HEK293T (cell line): ENCODE data around the gene ASIC5.

Experiments used
- CTCF ChIA-PET: fragments of 350-600 bp; formaldehyde crosslinking; extraction: SDS; loops from one replicate; lab custom pipeline; 2021; ENCODE audit warnings: antibody characterized with exemption, inconsistent platforms; lab: Yijun Ruan, JAX
- POLR2A ChIA-PET: fragments of 350-600 bp; formaldehyde crosslinking; extraction: SDS; loops from one replicate; lab custom pipeline; 2020; ENCODE audit warnings: antibody characterized with exemption, inconsistent platforms; lab: Yijun Ruan, JAX
- DNase-seq: peaks from one replicate; pipeline ENCODE4 v3.0.0; 2012; ENCODE audit warnings: mixed read lengths; ENCODE audit errors: extremely low spot score
- ARNT ChIP-seq: fragments of 450-650 bp; IDR thresholded peaks from 2 replicates; pipeline ENCODE4 v1.6.1; 2017; ENCODE audit warnings: mild to moderate bottlenecking
- BHLHE40 ChIP-seq: fragments of 450-650 bp; IDR thresholded peaks from 2 replicates; pipeline ENCODE4 v1.6.1; 2016; ENCODE audit warnings: mild to moderate bottlenecking, moderate library complexity, borderline replicate concordance
- CTBP1 ChIP-seq: fragments of 450-650 bp; IDR thresholded peaks from 2 replicates; pipeline ENCODE4 v1.6.1; 2016; ENCODE audit warnings: borderline replicate concordance
- ELF4 ChIP-seq: fragments of 450-650 bp; IDR thresholded peaks from 2 replicates; pipeline ENCODE4 v1.6.1; 2017; ENCODE audit warnings: antibody characterized with exemption
- FOXA1 ChIP-seq: fragments of 450-650 bp; IDR thresholded peaks from 2 replicates; pipeline ENCODE4 v1.6.1; 2016; ENCODE audit warnings: mild to moderate bottlenecking
- FOXK2 ChIP-seq: fragments of 450-650 bp; IDR thresholded peaks from 2 replicates; pipeline ENCODE4 v1.6.1; 2016; ENCODE audit warnings: mild to moderate bottlenecking
- FOXM1 ChIP-seq: fragments of 450-650 bp; IDR thresholded peaks from 2 replicates; pipeline ENCODE4 v1.6.1; 2017; ENCODE audit warnings: mild to moderate bottlenecking, borderline replicate concordance
- HDGF ChIP-seq: fragments of 450-650 bp; IDR thresholded peaks from 2 replicates; pipeline ENCODE4 v1.6.1; 2017; ENCODE audit warnings: antibody characterized with exemption, borderline replicate concordance
- L3MBTL2 ChIP-seq: fragments of 450-650 bp; conservative IDR thresholded peaks from 2 replicates; pipeline ENCODE4 v1.6.1; 2016; ENCODE audit warnings: mild to moderate bottlenecking
- LEF1 ChIP-seq: fragments of 450-650 bp; IDR thresholded peaks from 2 replicates; pipeline ENCODE4 v1.6.1; 2017; ENCODE audit warnings: mild to moderate bottlenecking, borderline replicate concordance
- NFRKB ChIP-seq: fragments of 450-650 bp; IDR thresholded peaks from 2 replicates; pipeline ENCODE4 v1.6.1; 2016; ENCODE audit warnings: mild to moderate bottlenecking, moderate library complexity
- PKNOX1 ChIP-seq: fragments of 450-650 bp; IDR thresholded peaks from 2 replicates; pipeline ENCODE4 v1.6.1; 2016
- SP1 ChIP-seq: fragments of 450-650 bp; IDR thresholded peaks from 2 replicates; pipeline ENCODE4 v1.6.1; 2017
- SUZ12 ChIP-seq: fragments of 450-650 bp; IDR thresholded peaks from 2 replicates; pipeline ENCODE4 v1.6.1; 2016; ENCODE audit warnings: mild to moderate bottlenecking
- TARDBP ChIP-seq: fragments of 450-650 bp; IDR thresholded peaks from 2 replicates; pipeline ENCODE4 v1.6.1; 2016
- ZNF384 ChIP-seq: fragments of 450-650 bp; IDR thresholded peaks from 2 replicates; pipeline ENCODE4 v1.6.1; 2016

ASIC5 gene

GRCh38 chr4:155842080-155842479 is 24.0 kb downstream of the ASIC5 start:
- TF ChIP-seq SUZ12 (no peak), ARNT (no peak), FOXK2 (no peak), BHLHE40 (no peak), ZNF384 (no peak), ELF4 (no peak), FOXA1 (no peak), CTBP1 (no peak), HDGF (no peak), TARDBP (no peak), PKNOX1 (no peak), SP1 (no peak), LEF1 (no peak), NFRKB (no peak), FOXM1 (no peak), L3MBTL2 (no peak)
- ChIA-PET CTCF (no interaction called here), POLR2A (no interaction called here)

GRCh38 chr4:155837203-155837796 is 28.8 kb downstream of the ASIC5 start:
- no peak for DNase-seq
- ChIA-PET POLR2A (no interaction called here), CTCF (no interaction called here)
- TF ChIP-seq TARDBP, result no peak
- no peak for TF ChIP-seq FOXK2

More at GRCh38 chr4:155842080-155842479, 24.0 kb downstream of the ASIC5 start:
- DNase-seq, result no peak

GRCh38 chr4:155832664-155833063 is 33.4 kb downstream of the ASIC5 start:
- CTCF ChIA-PET, result no interaction called here
- TF ChIP-seq SP1 (no peak), FOXA1 (no peak), ZNF384 (no peak), SUZ12 (no peak), HDGF (no peak), FOXK2 (no peak), BHLHE40 (no peak), TARDBP (no peak), L3MBTL2 (no peak), LEF1 (no peak), ELF4 (no peak), PKNOX1 (no peak)
- POLR2A ChIA-PET, result no interaction called here
- DNase-seq, result no peak

- ChIA-PET POLR2A (no interaction called here), CTCF (no interaction called here)
- TF ChIP-seq NFRKB, result no peak
- TF ChIP-seq ARNT, result no peak
- no peak for TF ChIP-seq TARDBP
- no peak for TF ChIP-seq HDGF
- no peak for TF ChIP-seq LEF1
- no peak for TF ChIP-seq ZNF384
- no peak for TF ChIP-seq BHLHE40
- TF ChIP-seq L3MBTL2, result no peak
- no peak for DNase-seq
These were observed 37.4 kb downstream of the ASIC5 start for GRCh38 chr4:155828628-155829027.

- ChIA-PET CTCF (interaction anchor here (1.0 kb wide), 1 partner anchor 13 kb away, joined by 4 read pairs; no protein-coding TSS in a partner anchor), POLR2A (no interaction called here)
- TF ChIP-seq SP1 (no peak), HDGF (no peak), NFRKB (no peak), ELF4 (no peak), PKNOX1 (no peak), FOXK2 (no peak), ZNF384 (no peak), L3MBTL2 (no peak), BHLHE40 (no peak), LEF1 (no peak), FOXM1 (no peak), SUZ12 (no peak), ARNT (no peak), FOXA1 (no peak), CTBP1 (no peak)
- DNase-seq, result no peak
These were observed 43.5 kb downstream of the ASIC5 start for GRCh38 chr4:155822572-155822971.

- POLR2A ChIA-PET, result no interaction called here
- DNase-seq, result no peak
- CTCF ChIA-PET, result no interaction called here
- TF ChIP-seq SP1 (no peak), LEF1 (no peak), CTBP1 (no peak), ARNT (no peak), NFRKB (no peak), PKNOX1 (no peak), HDGF (no peak)
These were observed 45.1 kb downstream of the ASIC5 start for GRCh38 chr4:155820887-155821518.
